GM11168 (cell line): Measurements from ENCODE around the gene STPG4.
"Not testable (repeated sequence)": the region's sequence is repeated elsewhere in the genome, so short reads cannot be mapped to it uniquely, and the experiment has no call there.

Experiments
- in situ Hi-C: fragments of 300-500 bp; cut with MboI; formaldehyde crosslinking; loops from one replicate; pipeline ENCODE4 v1.12.0; 2022; ENCODE audit warnings: low sequenced_read_pairs; ENCODE audit not compliant: unreplicated experiment

The STPG4 gene

GRCh38 chr2:47173986-47174732 is 19.1 kb upstream of the STPG4 start:
- in situ Hi-C loops, result no loop called here

GRCh38 chr2:47172922-47173695 is 18.0 kb upstream of the STPG4 start:
- in situ Hi-C loops, result no loop called here

DNA sequence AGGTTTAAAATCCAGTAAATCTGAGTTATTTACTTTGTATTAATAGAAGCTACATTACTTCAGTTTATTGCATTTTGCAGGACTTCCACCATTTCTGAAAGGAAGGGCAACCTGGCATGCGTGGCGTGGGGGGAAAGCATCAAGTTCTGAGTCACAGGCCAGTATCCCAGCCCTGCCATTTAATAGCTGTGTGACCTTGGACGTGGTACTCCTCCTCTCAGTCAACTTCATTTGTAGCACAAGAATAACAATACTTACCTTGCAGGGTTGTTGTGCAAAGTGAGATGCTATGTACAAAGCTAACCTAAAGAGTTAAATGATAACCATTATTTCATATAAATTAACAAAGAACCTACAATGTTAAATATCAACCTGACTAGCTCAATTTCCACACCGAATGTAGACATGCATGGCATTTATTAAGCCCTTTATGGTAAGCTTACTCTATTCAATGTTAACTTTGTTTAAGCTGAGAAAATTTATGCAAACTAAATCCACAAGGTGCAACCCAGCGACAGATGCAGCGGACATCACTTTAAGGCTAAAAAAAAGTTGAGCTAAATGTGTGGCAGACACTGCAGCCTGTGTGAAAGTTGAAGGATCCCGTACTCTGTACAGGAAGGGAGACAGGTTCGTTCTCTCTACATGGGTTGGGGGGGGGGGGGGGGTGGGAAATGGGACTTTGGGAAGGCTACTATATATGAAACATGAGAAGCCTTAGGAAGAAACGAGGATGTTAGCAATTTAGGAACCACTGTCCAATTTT is 17.2 kb upstream of the STPG4 start:
- in situ Hi-C loops, result no loop called here

GRCh38 chr2:47169784-47170183 is 14.7 kb upstream of the STPG4 start:
- in situ Hi-C loops, result no loop called here

- in situ Hi-C loops, result not testable (repeated sequence)
These were observed 13.8 kb upstream of the STPG4 start for GRCh38 chr2:47168895-47169294.

DNA sequence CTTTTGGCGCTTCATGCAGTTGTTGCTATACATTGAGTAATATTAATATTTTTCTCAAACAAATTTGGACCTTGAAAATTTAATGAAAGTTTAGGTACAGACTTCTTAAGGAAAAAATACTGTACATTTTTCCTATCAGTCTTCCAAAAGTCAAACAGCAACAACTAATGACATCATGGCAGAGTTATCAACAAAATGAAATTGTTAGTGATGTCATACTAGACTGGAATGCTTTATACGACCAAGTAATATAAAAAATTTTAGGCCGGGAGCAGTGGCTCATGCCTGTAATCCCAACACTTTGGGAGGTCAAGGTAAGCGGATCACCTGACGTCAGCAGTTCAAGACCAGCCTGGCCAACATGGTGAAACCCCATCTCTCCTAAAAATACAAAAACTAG is 12.0 kb upstream of the STPG4 start:
- in situ Hi-C loops, result no loop called here

DNA sequence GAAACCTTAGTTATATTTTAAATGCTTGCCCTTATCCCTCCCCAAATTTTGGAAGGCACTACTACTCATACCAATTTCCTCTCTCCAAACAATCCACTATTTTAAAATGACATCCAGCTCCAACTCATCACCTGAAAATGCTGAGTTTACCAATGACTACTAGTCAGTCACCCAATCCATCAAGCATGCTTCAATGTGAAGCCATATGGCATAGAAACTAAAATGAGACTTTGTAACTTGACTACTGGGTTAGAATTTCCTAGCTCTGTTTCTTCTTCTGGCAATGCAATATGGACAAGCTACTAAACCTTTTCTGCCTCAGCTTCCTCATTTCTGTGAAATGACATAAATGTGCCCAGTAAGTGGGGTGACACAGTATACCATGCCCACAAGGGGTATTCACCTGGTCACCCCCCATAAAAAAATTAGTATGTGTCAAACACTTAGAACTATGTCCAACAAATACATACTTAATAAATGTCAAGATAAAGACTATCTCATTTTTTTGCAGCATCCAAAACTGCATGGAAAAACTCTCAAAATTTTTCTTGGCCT is 10.0 kb upstream of the STPG4 start:
- in situ Hi-C loops, result no loop called here

DNA sequence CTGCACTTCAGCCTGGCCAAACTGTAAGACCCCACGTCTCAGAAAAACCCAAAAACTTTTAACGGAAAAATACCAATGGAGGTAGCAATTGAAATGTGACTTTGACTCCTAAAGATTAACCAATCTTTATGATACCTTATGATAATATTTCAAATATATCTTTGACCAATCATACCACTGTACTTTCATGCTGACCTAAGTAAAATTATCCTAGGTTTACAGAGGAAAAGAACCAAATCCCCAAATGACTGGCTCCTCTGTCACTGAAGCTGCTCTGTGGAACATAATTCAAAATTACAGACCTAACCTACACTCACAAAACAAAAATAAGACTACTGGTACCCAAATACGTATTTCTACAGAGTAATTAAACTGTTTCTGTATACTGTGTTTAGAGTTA is 7.7 kb upstream of the STPG4 start:
- in situ Hi-C loops, result no loop called here

DNA sequence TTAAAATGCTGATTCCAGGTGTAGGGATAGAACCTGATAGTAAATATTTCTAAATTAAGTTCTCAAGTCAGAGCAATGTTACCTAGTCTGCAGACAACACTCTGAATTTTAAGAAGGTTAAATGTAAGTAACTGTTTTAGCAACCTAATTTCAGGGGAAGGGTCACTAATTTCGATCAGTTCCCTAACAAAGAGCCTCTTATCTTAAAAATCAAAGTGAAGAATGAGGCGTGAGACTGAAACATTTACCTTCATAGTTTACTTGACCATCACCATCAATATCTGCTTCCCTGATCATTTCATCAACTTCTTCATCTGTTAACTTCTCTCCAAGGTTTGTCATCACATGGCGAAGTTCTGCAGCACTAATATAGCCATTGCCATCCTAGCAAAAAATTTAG is 6.4 kb upstream of the STPG4 start:
- in situ Hi-C loops, result no loop called here

DNA sequence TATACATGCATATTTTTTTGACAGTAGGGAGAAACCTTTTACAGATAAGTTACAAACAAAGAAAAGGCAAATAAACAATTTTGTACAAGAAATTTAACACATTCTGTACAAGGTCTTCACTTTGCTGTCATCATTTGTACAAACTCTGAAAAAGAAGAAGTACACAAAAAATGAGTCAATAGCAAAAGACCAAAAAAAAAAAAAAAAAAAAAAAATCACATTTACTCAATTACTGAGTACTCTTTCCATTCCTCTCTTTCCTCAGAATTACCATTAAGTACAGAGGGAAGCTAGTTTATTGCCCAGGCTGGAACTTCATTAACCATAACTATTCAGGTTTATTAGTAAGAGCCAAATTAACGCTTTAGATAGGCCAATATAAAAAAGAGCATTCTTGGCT is 5.6 kb upstream of the STPG4 start:
- in situ Hi-C loops, result no loop called here

GRCh38 chr2:47160211-47160610 is 5.1 kb upstream of the STPG4 start:
- in situ Hi-C loops, result no loop called here

DNA sequence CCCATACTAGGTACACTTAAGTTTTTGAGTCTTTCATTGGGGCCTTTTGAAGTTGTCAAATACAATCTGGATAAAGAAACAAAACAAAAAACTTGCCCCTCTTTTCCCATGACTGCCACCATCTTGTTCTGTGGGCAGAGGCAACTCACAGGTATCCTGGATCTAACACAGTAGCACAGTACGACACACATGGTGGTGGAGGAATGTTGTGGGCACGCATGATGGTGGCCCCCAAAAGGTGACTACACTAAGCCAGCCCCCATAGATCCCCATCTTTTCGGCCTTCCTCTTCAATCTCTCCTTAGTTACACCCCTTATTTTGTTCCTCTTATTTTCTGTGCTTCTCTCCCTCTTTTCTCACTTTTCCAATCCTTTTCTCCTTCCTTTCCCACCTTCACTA is 4.5 kb upstream of the STPG4 start:
- in situ Hi-C loops, result no loop called here

GRCh38 chr2:47158576-47158975 is 3.5 kb upstream of the STPG4 start:
- in situ Hi-C loops, result no loop called here

DNA sequence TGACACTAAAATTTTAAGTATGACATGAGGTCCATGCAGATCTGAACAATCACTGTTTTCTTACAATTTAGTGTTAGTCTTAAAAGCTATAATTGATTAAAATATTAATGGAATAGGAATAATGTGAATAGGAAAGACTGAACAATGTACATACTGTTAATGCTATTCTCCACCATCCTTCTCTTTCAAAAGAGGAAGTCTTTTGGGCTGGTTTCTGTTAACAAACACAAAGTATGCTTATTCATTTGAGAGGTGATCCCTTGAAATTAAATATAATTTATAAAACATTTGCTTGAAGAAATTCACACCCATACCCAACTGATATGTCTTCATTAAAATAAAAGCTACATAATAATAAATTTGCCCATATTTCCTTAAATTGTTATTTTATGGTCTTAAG is 2.3 kb downstream of the STPG4 start:
- in situ Hi-C loops, result no loop called here

DNA sequence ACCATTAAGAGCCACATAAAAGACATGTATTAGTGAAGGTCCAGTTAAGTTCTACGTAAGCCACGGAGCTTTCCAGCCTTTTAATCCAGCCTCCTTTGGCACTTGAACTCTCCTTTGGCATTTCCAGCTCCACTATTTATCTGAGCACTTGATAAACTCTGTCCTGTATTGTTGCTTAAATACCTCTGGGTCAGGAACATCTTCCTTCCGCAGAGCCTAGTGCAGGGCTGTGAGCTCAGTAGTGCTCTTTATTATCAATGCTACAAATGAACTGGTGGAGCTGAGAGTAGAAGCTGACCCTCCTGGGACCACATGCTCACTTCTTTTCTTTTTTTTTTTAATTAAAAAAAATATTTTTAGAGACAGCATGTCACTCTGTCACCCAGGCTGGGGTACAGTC is 4.9 kb downstream of the STPG4 start:
- in situ Hi-C loops, result no loop called here

DNA sequence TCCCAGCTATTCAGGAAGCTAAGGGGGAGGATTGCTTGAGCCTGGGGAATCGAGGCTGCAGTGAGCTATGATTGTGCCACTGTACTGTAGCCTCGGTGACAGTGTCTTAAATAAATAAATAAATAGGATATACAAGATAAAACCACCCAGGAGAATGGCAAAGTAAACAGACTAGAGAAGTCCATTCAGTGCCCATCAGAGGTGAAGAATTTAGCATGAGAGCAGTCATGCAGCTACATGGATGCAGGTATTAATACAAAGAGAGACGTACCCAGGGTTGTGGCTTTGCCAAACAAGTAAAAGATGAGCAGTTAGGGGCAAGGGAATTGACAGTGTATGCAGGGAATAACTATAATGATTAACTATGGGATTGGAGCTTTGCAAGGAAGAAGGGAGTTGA is 8.1 kb downstream of the STPG4 start:
- in situ Hi-C loops, result no loop called here

DNA sequence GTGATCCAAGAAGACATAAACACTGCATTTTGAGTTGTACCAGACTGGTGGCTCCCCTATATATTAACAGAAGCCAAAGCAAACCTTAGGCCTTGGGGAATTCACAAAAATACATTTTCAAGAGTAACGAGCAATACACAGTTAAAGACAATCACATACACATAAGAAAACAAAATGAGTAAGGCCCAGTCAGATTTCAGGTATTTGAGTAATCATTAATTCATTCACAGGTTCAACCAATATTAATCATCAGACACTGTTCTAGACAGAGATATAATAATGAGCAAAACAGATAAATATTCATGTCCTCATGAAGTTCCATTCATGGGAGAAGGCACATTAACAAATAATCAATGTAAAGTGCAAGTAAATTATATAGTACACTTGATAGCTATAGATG is 9.6 kb downstream of the STPG4 start:
- in situ Hi-C loops, result no loop called here

DNA sequence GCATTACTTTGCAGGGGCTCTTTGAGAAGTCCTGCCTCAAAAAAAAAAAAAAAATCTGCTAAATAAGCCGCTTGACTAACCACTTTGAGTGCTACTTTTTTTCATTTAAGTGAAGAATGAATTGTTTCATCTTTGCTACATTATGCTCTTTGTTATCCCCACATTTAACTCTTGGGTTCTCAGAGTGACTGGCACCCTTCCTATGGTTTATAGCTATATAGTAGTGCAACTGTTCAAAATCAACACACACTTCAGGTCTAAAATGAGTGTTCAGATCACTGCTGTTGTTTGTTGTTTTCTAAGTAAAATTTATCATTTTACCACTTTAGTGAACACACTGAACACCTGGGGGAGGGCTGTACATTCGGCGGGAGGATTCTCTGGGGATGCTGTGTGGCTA is 13.6 kb downstream of the STPG4 start:
- in situ Hi-C loops, result no loop called here

GRCh38 chr2:47134386-47135090 is 20.6 kb downstream of the STPG4 start:
- in situ Hi-C loops, result no loop called here

DNA sequence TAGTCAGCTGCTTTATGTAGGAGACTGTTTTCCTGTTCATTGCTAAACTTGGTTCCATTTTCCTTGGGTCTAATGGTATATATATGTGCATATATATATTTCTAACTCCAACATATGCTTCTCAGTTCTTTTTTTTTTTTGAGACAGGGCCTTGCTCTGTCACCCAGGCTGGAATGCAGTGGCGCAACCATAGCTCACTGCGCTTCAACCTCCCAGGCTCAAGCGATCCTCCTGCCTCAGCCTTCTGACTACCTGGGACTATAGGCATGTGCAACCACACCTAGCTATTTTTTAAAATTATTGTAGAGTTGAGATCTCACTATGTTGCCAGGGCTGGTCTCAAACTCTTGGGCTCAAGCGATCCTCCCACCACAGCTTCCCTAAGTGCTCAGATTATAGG is 22.1 kb downstream of the STPG4 start:
- in situ Hi-C loops, result no loop called here
